Tibial nerve (tissue), 4 donors: ENCODE data around the gene SLC25A40. TPM values are rescaled to one million over a fixed set of nuclear protein-coding genes. Genes with fewer than 3 reads are reported as not detected.
"Not testable (repeated sequence)": the region's sequence is repeated elsewhere in the genome, so short reads cannot be mapped to it uniquely, and the experiment has no call there.

ENCODE experiments used
- DNase-seq, 2 donors: peaks; one replicate each; pipeline ENCODE4 v3.0.0-alpha.2; 2019; ENCODE audit warnings: low spot score in 2 of 2
- H3K27ac ChIP-seq, 4 donors: fragments of 200-600 bp; sonication (generic) in 3 of 4; one replicate each; pipeline ENCODE4 v1.5.1; 2017 to 2019; ENCODE audit warnings: mild to moderate bottlenecking in 1 of 4
- H3K27me3 ChIP-seq, 2 donors: fragments of 200-600 bp; sonication (generic) in 1 of 2; one replicate each; pipeline versions ENCODE4 v1.5.1 to v1.6.0; 2017 to 2019
- H3K36me3 ChIP-seq, 3 donors: fragments of 200-600 bp; sonication (generic); one replicate each; pipeline ENCODE4 v1.5.1; 2018 to 2019
- H3K4me1 ChIP-seq, 4 donors: fragments of 200-600 bp; sonication (generic) in 3 of 4; one replicate each; pipeline ENCODE4 v1.5.1; 2017 to 2019
- H3K4me3 ChIP-seq, 4 donors: fragments of 200-600 bp; sonication (generic) in 3 of 4; one replicate each; pipeline ENCODE4 v1.5.1; 2017 to 2019; ENCODE audit warnings: mild to moderate bottlenecking in 1 of 4, moderate library complexity in 1 of 4
- H3K9me3 ChIP-seq, 4 donors: fragments of 200-600 bp; sonication (generic) in 3 of 4; one replicate each; pipeline ENCODE4 v1.5.1; 2017 to 2019
- CTCF ChIP-seq, 5 experiments: fragments of 200-600 bp in 3 of 5; fragments of 450-650 bp in 2 of 5; sonication (generic) in 3 of 5; IDR thresholded peaks; one replicate each; pipeline ENCODE4 v1.5.1; 2016 to 2019; ENCODE audit warnings: antibody characterized with exemption in 5 of 5, mild to moderate bottlenecking in 3 of 5, moderate library complexity in 2 of 5
- EP300 ChIP-seq, 2 donors: sonication (generic); formaldehyde crosslinking; IDR thresholded peaks; one replicate each; pipeline ENCODE4 v1.6.1; 2017; ENCODE audit warnings: antibody characterized with exemption in 2 of 2, mild to moderate bottlenecking in 1 of 2
- POLR2A ChIP-seq, 2 donors: fragments of 450-650 bp; IDR thresholded peaks; one replicate each; pipeline ENCODE4 v1.6.1; 2017; ENCODE audit warnings: antibody characterized with exemption in 2 of 2, mild to moderate bottlenecking in 2 of 2, moderate library complexity in 2 of 2
- WGBS, 2 donors: methylation state at CpG; one replicate each; pipeline ENCODE4 v1.1.5; 2018; 5-methylcytosine and 5-hydroxymethylcytosine counted together
- total RNA-seq, 4 donors: library from RNA; depleted of rRNA; stranded (reverse); fragments of >200 nt; gene quantifications; one replicate each; pipeline ENCODE4 v1.1.0, GENCODE V29; 2016

The SLC25A40 gene
- total RNA-seq, 4 donors from 2014 or later = 11.8 to 32.1 (median 23.8) TPM

- H3K27me3 ChIP-seq = no peaks in the 10 kb centered on the region
- no peaks in the 10 kb centered on the region for H3K4me1 ChIP-seq
- no peak overlapping the region for H3K27ac ChIP-seq
- H3K4me3 ChIP-seq = no peak overlapping the region
- no peak for TF ChIP-seq CTCF (IDR thresholded peaks at IDR 0.05)
- TF ChIP-seq POLR2A (IDR thresholded peaks at IDR 0.05) = no peak
- no peak for TF ChIP-seq EP300 (IDR thresholded peaks at IDR 0.05)
- DNase-seq = no peak
- H3K9me3 ChIP-seq = no peaks in the 10 kb centered on the region
- WGBS, 2 donors = 90 to 93% methylated on average over 1 of the region's 1 CpG
- peaks cover 0 to 19% (median 0%) of the 10 kb centered on the region in 3 donors for H3K36me3 ChIP-seq
These were observed 43.0 kb downstream of the SLC25A40 start for GRCh38 chr7:87833130-87833529.

DNA sequence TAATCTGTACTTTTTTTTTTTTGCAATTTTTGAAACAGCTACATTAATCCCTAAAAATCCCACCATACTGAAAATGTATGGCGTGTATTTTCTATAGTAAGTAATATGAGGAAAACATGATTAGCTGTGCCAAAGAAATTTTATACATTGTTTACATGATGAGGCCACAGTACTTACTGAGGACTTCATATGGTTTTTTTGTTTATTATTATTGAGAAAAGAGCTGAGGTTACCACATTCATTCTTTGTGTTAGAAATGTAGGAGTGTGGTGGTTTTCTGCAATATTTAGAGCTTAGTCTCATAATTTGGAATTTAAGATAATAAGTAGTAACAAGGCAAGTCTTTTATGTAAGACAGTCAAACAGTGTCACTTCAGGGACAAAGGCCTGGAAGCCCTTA lies 45.1 kb downstream of the SLC25A40 start:
- WGBS, 2 donors = 94 to 96% methylated on average over 1 of the region's 1 CpG
- H3K36me3 ChIP-seq = peaks cover 0 to 17% (median 0%) of the 10 kb centered on the region in 3 donors
- H3K4me3 ChIP-seq = no peak overlapping the region
- H3K9me3 ChIP-seq = no peaks in the 10 kb centered on the region
- H3K27me3 ChIP-seq = no peaks in the 10 kb centered on the region
- TF ChIP-seq EP300 (IDR thresholded peaks at IDR 0.05) (no peak), CTCF (IDR thresholded peaks at IDR 0.05) (no peak), POLR2A (IDR thresholded peaks at IDR 0.05) (no peak)
- no peak for DNase-seq
- no peaks in the 10 kb centered on the region for H3K4me1 ChIP-seq
- no peak overlapping the region for H3K27ac ChIP-seq

GRCh38 chr7:87828383-87828782 lies 47.8 kb downstream of the SLC25A40 start:
- H3K4me1 ChIP-seq, H3K27me3 ChIP-seq, H3K9me3 ChIP-seq, H3K27ac ChIP-seq, H3K4me3 ChIP-seq, H3K36me3 ChIP-seq, DNase-seq: not testable (repeated sequence)
- 96 to 97% methylated on average over 1 of the region's 1 CpG for WGBS, 2 donors

DNA sequence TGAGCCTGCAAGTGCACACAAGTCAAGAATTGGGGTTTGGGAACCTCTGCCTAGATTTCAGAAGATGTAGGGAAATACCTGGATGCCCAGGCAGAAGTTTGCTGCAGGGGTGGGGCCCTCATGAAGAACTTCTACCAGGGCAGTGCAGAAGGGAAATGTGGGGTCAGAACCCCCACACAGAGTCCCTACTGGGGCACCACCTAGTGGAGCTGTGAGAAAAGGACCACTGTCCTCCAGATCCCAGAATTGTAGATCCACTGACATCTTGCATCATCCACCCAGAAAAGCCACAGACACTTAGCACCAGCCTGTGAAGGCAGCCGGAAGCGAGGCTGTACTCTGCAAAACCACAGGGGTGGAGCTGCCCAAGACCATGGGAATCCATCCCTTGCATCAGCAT lies 50.8 kb downstream of the SLC25A40 start:
- not testable (repeated sequence) for H3K9me3 ChIP-seq, H3K36me3 ChIP-seq, H3K27ac ChIP-seq, DNase-seq, H3K27me3 ChIP-seq, H3K4me3 ChIP-seq, H3K4me1 ChIP-seq
- 91 to 96% methylated on average over 2 of the region's 2 CpGs for whole genome bisulfite sequencing, 2 donors

DNA sequence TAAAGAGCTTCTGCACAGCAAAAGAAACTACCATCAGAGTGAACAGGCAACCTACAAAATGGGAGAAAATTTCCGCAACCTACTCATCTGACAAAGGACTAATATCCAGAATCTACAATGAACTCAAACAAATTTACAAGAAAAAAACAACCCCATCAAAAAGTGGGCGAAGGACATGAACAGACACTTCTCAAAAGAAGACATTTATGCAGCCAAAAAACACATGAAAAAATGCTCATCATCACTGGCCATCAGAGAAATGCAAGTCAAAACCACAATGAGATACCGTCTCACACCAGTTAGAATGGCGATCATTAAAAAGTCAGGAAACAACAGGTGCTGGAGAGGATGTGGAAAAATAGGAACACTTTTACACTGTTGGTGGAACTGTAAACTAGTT lies 54.1 kb downstream of the SLC25A40 start:
- not testable (repeated sequence) for H3K4me1 ChIP-seq, H3K27ac ChIP-seq
- 100% methylated on average over 3 of the region's 4 CpGs for WGBS, 2 donors

DNA sequence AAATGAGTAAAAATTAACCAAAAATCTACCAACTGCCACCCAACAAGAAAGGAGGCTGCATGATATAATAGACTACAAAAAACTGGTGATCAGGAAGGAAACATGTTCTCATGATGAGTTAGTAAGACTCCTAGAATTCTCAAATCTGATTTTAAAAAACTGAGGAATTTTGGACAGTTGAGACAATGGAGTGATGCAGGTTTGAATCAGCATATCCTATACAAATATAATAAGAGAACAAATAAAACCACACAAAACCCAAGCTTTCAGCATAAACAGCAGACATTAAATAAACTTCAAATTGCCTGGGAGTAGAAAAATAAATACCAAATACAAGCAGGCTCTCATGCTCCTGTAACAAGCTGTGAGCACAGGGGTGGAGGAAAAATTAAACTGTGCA lies 57.8 kb downstream of the SLC25A40 start:
- H3K27ac ChIP-seq = no peak overlapping the region
- TF ChIP-seq POLR2A (IDR thresholded peaks at IDR 0.05) (no peak), CTCF (IDR thresholded peaks at IDR 0.05) (no peak), EP300 (IDR thresholded peaks at IDR 0.05) (no peak)

More for the DNA sequence above, 54.1 kb downstream of the SLC25A40 start:
- not testable (repeated sequence) for DNase-seq, H3K27me3 ChIP-seq, H3K4me3 ChIP-seq, H3K36me3 ChIP-seq, H3K9me3 ChIP-seq

GRCh38 chr7:87816389-87816788 lies 59.8 kb downstream of the SLC25A40 start:
- no peak for TF ChIP-seq EP300 (IDR thresholded peaks at IDR 0.05)
- TF ChIP-seq CTCF (IDR thresholded peaks at IDR 0.05) = no peak
- no peak for TF ChIP-seq POLR2A (IDR thresholded peaks at IDR 0.05)
- H3K36me3 ChIP-seq = no peaks in the 10 kb centered on the region
- WGBS, 2 donors = 46 to 58% methylated on average over 1 of the region's 1 CpG
- H3K4me3 ChIP-seq = no peak overlapping the region
- H3K9me3 ChIP-seq = no peaks in the 10 kb centered on the region
- no peaks in the 10 kb centered on the region for H3K27me3 ChIP-seq
- no peak for DNase-seq
- H3K4me1 ChIP-seq = no peaks in the 10 kb centered on the region
- H3K27ac ChIP-seq = no peak overlapping the region

More for the DNA sequence above, 57.8 kb downstream of the SLC25A40 start:
- no peak for DNase-seq
- Histone ChIP-seq H3K4me1 (no peaks in the 10 kb centered on the region), H3K4me3 (no peak overlapping the region), H3K36me3 (no peaks in the 10 kb centered on the region), H3K27me3 (no peaks in the 10 kb centered on the region), H3K9me3 (no peaks in the 10 kb centered on the region)
